Measurements from ENCODE around the gene LRCH1.

Gene LRCH1

DNA sequence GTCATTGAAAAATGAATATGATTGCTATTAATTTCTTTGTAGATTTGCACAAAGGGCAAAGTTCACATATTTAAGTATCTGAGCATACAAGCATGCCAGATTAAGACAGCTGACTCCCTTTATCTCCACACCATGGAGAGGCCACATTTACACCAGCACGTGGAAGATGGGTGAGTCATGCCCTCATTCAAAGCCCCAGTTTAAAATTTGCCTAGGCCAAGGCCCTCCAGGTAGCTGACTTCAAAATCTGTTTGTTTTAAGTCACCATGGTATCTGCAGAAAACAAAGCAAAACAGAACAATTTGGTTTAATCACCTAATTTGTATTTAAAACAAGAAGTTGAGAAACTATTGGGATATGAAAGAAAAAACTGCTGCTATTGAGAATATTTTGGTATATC lies 134.8 kb downstream of the LRCH1 start:
- peak in 1 of 2 donors; percentile 21 for DNase-seq (ENCODE audit: low read depth in 1 of 2, low spot score in 1 of 2)

DNA sequence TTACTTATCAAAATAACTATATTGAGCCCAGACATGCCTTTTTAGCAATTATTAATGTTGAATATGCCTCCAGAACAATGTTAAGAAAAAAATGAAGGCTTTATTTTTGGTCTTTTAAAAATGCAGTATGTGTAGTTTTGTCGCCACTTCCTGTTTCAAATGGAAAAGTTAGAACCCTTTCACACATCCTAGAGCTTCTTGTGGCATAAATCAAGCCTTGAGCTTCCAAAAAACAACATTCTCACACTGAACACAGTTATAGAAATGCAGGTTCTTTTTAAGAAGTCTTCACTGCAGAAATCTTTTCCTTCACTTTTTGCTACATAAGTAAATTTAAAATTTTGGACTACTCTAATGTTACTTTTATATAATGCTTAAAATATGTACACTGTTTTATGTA lies 135.3 kb downstream of the LRCH1 start:
- no peak for DNase-seq (ENCODE audit: low read depth in 1 of 2, low spot score in 1 of 2)

DNA sequence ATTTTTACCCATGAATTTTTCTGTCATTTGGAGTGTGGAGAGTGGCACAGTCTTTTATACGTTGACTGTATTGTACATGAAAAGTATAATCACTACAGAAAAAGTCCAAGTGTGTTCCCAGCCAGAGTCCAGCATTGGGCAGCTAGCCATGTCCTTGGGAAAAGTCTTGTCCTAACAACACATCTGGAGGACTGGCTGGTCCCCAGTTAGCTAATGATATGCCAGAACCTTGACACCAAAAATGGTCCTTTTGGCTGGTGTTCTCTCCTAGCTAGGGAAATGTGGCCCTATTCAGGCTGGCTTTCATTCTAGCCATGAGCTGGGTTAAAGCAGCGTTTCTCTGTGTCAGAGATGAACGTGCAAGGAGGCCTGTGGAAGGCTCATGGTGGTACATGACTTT lies 145.0 kb downstream of the LRCH1 start:
- no peak for DNase-seq (ENCODE audit: low read depth in 1 of 2, low spot score in 1 of 2)

DNA sequence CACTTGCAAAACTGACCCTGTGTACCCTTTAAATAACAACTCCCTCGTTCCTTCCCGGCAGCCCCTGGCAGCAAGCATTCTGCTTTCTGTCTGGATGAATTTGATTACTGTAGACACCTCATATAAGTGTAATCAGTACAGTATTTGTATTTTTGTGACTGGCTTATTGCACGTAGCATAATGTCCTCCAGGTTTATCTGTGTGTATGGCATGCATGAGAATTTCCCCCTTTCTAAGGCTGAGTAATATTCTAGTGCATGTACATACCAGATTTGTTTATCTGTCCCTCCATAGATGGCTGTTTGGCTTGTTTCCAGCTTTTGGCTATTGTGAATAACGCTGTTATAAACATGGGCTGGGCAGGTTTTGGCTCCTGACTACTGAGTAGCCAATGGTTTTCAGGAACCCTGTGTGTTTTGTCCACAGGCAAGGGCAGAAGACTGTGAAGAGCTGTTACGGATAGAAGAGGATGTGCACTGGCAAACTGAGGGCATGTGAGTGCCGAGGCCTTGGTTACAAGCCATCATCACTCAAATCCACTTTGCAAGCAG lies 146.0 kb downstream of the LRCH1 start:
- DNase-seq (ENCODE audit: low read depth in 1 of 2, low spot score in 1 of 2): no peak

DNA sequence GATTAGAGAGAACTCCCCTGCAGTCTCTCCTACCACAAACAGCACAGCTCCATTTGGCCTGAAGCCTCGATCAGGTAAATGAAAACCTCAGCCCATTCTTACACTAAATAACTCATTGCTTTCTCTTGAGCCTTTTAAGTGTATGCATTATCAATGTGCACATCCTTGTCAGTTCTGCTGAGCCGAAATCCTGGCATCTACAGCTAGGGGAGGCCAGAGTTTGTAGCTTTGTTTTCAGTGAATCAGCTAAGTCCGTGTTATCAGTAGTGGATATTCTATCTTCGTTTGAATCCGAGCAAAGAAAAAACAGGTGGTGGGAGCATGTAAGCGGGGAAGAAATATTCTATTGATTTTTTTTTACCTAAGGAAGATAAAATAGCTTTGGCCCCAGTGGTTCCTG lies 159.6 kb downstream of the LRCH1 start:
- no peak for DNase-seq (ENCODE audit: low read depth in 1 of 2, low spot score in 1 of 2)

DNA sequence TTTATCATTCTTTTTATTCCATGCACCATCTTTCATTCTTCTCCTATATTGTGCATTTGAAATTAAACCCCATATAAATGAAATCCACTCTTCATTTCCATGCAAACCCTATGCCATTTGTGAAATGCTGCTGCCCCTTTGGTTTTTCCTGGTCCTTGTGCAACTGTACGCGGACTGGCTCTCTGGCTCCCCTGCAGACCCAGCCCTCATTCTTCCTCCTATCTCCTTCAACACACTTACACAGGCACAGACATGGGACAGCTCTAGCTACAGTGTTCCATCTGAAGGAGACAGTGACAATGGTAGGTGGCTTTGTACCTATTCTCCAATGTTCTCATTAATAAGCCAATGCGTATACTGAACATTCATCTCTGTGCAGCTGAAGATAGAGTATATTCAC lies 162.4 kb downstream of the LRCH1 start:
- DNase-seq (ENCODE audit: low read depth in 1 of 2, low spot score in 1 of 2): no peak

DNA sequence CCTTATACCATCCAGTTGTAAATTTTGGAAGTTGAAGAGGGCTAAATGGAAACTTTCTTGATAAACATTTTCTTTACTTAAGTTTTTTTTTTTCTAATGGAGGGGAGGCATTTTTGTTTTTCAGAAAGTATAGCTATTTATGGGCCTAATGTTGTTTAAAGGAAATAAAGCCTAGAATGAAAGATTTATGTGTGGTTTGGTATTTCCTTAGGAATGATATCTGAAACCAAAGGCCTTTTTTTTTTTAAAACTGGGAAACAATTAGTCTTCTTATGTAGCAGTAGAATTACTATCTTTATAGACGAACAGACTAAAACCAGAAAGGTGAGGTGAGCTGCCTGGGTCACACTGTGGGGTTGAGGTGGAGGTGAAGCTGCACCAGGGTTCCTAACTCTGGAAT lies 163.9 kb downstream of the LRCH1 start:
- DNase-seq (ENCODE audit: low read depth in 1 of 2, low spot score in 1 of 2): no peak

DNA sequence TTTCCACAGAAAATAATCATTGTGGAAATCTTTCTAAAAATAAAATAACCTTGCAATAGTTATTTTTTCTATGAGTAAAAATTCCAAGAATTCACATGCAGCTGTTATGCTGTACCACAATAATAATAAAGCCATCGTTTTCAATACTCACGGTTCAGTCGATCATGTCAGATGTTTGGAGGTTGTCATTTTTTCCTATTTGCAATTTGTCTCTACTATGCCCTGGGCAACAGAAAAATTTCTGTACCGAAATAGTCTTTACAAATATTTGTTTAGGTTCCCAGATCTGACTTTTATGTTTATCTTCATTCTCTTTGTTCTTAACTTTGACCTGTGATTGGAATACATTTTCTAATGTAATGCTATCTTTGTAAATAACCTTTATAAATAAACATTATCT lies 164.3 kb downstream of the LRCH1 start:
- no peak for DNase-seq (ENCODE audit: low read depth in 1 of 2, low spot score in 1 of 2)

DNA sequence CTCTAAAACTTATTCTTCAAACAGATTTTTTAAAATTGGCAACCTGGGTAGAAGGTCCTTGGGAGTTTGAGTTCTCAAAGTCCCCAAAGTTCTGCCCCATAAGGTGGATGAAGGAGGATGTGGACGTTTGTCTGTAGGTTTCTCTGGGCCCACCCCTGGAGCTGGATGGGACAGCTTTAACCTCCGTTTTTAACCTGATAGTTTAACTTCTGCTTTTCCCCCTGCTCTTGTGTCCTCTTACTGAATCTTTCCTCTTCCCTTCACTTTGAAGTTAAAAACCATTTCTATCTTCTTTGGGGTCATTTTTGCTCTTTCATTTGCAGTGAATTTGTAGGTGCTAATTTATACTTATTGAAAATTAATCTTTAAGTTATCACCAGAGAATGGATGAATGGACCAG lies 164.9 kb downstream of the LRCH1 start:
- DNase-seq (ENCODE audit: low read depth in 1 of 2, low spot score in 1 of 2): no peak

DNA sequence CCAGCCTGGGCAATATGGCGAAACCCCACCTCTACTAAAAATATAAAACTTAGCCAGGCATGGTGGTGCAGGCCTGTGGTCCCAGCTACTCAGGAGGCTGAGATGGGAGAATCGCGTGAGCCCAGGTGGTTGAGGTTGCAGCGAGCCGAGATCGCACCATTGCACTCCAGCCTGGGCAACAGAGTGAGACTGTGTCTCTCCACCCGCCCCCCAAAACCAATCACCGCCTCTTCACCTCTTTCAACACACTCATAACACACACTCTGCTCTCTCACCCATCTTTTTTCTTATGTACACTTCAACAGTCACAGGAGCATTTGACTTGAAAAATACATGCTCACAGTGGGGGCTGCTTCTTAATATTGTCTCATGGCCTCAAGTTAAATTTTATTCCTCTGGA lies 167.2 kb downstream of the LRCH1 start:
- no peak for DNase-seq (ENCODE audit: low read depth in 1 of 2, low spot score in 1 of 2)

DNA sequence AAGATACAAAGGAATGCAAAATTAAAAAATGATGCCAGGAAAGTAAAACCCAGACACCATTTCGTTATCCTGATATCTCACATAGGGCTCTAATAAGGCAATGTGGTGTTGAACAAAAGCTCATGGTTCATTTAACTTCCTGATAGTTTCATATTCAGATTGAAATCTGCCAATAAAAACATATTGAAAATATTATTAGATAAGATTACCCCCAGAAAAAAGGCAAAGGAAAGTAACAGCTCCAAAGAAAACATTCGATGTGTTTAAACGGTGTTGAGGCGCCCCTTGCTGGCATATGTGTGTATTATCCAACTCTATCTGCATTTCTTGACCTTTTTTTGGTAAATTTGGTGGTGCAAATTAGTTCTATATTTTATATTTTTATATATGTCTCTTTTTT lies 168.1 kb downstream of the LRCH1 start:
- DNase-seq (ENCODE audit: low read depth in 1 of 2, low spot score in 1 of 2): peak in 1 of 2 donors; percentile 23

DNA sequence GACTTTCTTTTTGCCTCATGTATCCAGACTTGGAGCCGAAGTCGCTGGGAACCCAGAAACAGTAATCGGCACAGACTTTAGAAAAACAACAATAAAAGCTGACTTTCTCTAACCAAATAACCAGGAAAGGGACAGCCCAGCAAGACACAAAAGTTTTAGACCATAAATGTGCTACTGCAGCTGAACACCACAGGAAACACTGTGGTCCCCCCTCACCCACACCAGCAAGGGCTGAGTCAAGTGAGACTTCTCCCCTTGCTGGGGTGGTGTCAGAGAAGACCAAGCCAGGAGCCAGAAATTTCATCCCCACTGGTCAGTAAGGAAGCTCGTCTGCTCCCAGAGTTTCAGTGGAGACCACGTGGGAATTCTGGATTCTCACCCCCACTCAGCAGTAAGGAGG lies 173.4 kb downstream of the LRCH1 start:
- DNase-seq (ENCODE audit: low read depth in 1 of 2, low spot score in 1 of 2): no peak

DNA sequence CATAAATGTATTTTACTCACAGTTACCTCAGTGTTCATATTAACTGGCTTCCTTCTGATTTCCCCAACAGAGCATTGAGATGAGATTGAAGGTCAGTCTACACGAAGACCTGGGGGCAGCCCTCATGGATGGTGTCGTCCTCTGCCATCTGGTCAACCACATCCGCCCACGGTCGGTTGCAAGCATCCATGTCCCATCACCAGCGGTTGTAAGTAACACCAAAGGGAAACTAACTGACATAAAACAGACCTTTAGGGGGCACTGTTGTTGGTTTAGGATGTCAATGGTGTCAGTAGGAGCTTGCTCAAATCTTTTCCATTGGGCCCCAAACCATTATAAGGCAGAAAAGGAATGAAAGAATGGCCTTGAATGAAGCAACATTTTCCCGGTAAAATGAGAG lies 175.8 kb downstream of the LRCH1 start:
- no peak for DNase-seq (ENCODE audit: low read depth in 1 of 2, low spot score in 1 of 2)

DNA sequence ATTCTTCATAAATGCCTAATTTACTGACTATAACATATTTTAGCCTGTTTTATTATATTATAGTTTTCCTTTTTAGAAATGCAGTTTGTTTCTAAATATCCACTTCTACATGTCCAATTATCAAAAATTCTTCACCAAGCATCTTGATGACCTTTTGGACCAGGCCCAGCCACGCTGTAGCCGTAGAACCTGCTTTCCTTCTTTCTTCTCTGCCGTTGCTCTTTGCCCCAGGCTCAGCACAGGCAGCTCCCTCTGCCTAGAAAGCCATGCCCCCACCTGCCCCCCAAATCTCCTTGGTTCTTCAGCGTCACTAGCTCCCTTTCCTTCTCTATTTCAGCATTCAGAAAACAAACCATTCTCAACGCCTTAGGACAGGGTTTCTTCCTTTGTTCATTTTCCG lies 178.6 kb downstream of the LRCH1 start:
- DNase-seq (ENCODE audit: low read depth in 1 of 2, low spot score in 1 of 2): no peak

DNA sequence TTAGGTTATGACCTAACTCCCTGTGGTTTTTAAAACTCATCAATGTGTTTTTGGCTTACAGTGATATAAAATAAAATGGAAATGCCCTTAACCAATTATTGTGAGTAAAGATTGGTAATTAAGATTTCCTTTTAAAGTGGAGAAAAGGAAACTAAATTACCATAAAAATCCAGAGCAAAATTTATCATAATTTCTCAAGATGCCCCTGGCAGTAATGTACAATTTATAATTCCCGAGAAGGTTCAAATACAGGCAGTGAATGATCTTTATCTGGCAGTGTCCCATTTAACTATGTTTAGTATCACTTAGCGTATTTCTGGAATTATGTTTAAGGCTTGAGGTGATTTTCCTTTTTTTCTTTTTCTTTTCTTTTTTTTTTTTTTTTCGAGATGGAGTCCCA lies 182.5 kb downstream of the LRCH1 start:
- no peak for DNase-seq (ENCODE audit: low read depth in 1 of 2, low spot score in 1 of 2)

DNA sequence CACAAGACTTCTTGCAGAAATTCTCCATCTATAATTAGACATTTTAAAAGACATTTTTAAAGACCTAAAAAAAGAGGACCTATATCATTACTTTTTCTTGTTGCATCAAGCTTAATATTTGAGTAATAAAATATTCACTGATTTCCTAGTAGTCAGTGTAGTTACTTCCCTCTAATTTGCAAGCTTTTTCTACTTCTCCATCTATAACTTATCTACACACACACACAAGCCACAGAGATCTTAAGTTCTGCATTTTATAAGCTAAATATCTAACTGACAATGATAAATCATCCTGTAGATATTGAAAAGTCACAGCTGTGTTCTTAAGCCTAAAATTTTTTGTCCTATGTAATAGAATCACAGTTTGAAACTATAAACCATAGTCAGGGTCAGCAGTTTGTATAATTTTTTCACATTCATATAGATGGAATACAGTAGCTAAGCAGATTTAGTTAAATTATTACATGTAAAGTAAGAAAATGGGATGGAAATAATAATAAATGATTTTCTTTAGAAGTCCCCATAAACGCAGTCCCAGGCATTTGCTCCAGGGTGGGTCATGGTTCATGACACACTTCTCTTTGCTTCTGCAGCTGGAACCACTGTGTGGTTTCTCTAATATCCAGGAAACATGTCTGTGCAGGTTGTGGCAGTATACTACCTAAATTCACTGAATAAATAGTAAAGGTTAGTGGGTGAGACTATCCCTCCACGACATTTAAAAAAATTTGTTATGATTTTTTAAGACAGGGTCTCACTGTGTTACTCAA lies 183.8 kb downstream of the LRCH1 start:
- DNase-seq (ENCODE audit: low read depth in 1 of 2, low spot score in 1 of 2): no peak

DNA sequence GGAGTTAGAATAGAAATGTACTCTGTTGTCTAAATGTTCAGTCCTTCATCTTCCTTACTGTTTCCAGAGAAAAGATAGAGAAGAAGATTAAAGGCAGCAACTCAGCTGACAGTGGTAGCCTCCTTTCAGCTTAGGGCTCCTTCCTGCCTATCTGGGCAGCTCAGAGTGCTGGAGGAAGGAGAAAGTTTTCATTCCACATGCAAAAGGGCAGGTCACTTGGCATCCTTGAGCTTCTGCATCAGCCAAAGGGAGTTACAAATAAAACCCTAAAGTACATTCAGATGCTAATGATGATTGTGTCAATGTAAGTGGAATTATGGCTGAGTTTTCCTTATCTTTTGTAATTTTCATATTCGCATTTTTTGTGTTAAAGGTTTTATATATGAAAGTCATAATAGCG lies 185.1 kb downstream of the LRCH1 start:
- DNase-seq (ENCODE audit: low read depth in 1 of 2, low spot score in 1 of 2): no peak

DNA sequence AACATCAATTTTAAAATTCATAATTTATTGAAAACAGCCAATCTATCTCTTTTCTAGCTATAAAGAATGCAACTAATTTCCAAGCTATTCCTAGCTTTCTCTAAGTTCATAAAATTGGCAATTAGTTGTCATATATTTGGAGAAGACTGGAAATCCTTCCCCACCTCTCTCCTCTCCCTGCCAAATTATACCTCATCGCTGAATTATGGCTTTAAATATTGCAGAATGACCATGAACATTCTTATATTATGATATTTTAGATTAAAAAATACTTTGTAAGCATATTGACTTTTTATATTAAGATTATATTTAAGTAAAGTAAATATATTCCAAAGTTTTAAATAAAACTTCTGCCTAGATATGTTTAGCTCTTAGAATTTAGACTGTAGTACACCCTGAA lies 185.8 kb downstream of the LRCH1 start:
- DNase-seq (ENCODE audit: low read depth in 1 of 2, low spot score in 1 of 2): no peak

DNA sequence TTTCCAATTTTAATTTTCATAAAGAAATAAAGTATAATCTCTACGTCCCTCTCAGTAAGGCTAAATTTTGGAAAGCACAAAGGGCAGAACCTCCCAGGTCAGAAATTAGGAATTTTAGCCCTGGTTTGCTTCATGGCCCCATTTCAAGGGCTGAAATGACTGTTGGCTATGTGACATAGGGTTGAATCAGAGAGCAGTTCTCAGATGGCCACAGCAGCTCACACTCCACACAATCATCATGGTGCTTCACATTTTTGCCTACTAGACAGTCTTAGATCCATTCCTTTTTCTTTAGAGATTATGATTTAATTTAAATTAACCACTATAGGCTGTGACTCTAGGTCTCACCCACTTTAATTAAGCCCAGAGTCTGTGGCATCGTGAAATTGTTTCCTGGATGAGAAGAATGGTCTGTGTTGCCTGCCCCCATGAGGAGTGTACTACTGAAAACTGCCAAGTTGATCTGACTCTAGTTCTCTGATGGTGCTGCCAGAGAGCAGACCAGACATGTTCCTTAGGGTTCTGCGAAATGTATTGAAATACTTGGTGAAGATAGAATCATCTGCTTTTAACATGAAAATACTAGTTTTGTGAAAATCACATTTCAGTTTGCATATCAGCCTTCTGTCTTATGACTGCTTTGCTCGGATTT lies 186.6 kb downstream of the LRCH1 start:
- DNase-seq (ENCODE audit: low read depth in 1 of 2, low spot score in 1 of 2): no peak

DNA sequence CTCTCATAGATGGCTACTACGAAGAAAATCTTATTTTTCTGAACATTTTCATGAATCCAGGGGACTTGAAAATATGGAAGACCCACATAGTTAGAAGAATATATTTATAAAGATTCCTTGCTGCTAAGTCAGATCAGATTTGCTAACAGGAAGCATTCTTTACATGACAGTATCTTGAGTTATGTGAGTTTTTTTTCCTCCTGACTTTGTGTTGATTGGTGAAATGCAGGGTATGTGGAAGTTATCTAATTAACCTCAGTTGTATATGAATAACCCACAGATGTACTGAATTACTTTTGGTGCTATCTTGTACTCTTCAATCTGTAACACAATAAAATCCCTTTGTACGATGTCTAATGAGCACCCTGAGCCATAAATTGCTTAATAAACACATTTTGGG lies 190.2 kb downstream of the LRCH1 start:
- DNase-seq (ENCODE audit: low read depth in 1 of 2, low spot score in 1 of 2): no peak

DNA sequence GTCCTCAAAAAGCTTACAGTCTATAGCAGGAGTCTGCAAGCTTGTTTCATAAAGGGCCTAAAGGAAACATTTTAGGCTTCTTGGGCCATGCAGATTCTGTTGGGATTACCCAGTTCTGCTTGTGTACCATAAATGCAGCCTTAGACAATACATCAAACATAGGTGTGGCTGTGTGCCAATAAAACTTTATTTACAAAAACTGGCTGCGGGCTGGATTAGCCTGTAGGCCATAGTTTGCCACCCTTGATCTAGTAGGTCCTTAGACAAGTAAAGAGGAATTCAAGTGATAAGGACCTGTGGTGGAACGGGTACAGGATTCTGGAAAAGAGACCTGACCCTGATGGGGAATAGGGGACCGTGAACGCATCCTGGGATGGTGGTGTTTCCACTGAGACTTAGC lies 192.1 kb downstream of the LRCH1 start:
- DNase-seq (ENCODE audit: low read depth in 1 of 2, low spot score in 1 of 2): no peak

DNA sequence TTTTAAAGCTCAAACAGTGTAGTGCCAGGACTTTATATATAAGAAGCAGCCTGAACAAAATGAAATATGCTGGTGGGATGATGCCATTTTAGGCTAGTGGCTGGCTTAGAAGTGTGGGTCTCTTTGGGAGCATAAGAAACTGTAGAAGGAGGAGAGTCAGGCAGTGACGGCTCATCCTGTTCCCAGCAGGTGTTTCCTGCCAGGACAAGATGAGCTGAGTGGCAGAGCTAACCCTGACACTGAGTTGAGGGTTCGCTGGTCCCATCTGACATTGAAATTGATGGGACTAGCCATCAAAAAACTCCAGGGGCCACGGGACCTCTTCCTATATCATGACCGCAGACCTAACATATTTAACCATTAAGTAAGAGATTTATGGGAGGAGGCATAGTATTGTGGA lies 192.7 kb downstream of the LRCH1 start:
- DNase-seq (ENCODE audit: low read depth in 1 of 2, low spot score in 1 of 2): no peak
